Measurements from ENCODE around the gene OR2J3.
"Not testable (repeated sequence)": the region's sequence is repeated elsewhere in the genome, so short reads cannot be mapped to it uniquely, and the experiment has no call there.

OR2J3 gene

GRCh38 chr6:29107758-29108157 is at the start of gene OR2J3:
Gene OR2J3, plus strand, starts transcription at chr6:29108058. Its CDS starts 3,833 bp downstream, at chr6:29111891.
- no peak for DNase-seq (ENCODE audit: low spot score)

- peak; percentile 82 for DNase-seq (ENCODE audit: low spot score)
These were observed 35.8 kb upstream of the OR2J3 start for GRCh38 chr6:29071831-29072723.

GRCh38 chr6:29079203-29079602 is 28.7 kb upstream of the OR2J3 start:
- DNase-seq (ENCODE audit: low spot score), result no peak

- no peak for DNase-seq (ENCODE audit: low spot score)
These were observed 26.5 kb upstream of the OR2J3 start for GRCh38 chr6:29081312-29081711.

- DNase-seq (ENCODE audit: low spot score), result no peak
These were observed 25.4 kb upstream of the OR2J3 start for GRCh38 chr6:29082457-29082856.

GRCh38 chr6:29087213-29087612 is 20.6 kb upstream of the OR2J3 start, which contains the start of gene OR2B3:
Gene OR2B3, minus strand, starts transcription at chr6:29087313. Its CDS starts 65 bp downstream, at chr6:29087248.
- DNase-seq (ENCODE audit: low spot score), result no peak

GRCh38 chr6:29092957-29093356 is 14.9 kb upstream of the OR2J3 start:
- no peak for DNase-seq (ENCODE audit: low spot score)

GRCh38 chr6:29097803-29098202 is 10.1 kb upstream of the OR2J3 start:
- DNase-seq (ENCODE audit: low spot score), result no peak

- DNase-seq (ENCODE audit: low spot score), result no peak
These were observed 8.7 kb upstream of the OR2J3 start, which contains the start of gene OR2J1 for GRCh38 chr6:29099190-29099589. Gene OR2J1, plus strand, starts transcription at chr6:29099490. Its CDS starts 1,453 bp downstream, at chr6:29100943.

- DNase-seq (ENCODE audit: low spot score), result no peak
These were observed 4.3 kb downstream of the OR2J3 start for GRCh38 chr6:29112135-29112534.

- DNase-seq (ENCODE audit: low spot score), result not testable (repeated sequence)
These were observed 7.1 kb downstream of the OR2J3 start for GRCh38 chr6:29114964-29115363.

GRCh38 chr6:29129326-29130012 is 21.6 kb downstream of the OR2J3 start:
- DNase-seq (ENCODE audit: low spot score), result no peak

- DNase-seq (ENCODE audit: low spot score), result no peak
These were observed 22.8 kb downstream of the OR2J3 start for GRCh38 chr6:29130644-29131043.

GRCh38 chr6:29131691-29132090 is 23.8 kb downstream of the OR2J3 start:
- no peak for DNase-seq (ENCODE audit: low spot score)

GRCh38 chr6:29137724-29138123 is 29.9 kb downstream of the OR2J3 start:
- DNase-seq (ENCODE audit: low spot score), result no peak

- DNase-seq (ENCODE audit: low spot score), result no peak
These were observed 33.7 kb downstream of the OR2J3 start for GRCh38 chr6:29141606-29142005.

GRCh38 chr6:29142309-29142708 is 34.5 kb downstream of the OR2J3 start:
- no peak for DNase-seq (ENCODE audit: low spot score)

GRCh38 chr6:29146179-29146578 is 38.3 kb downstream of the OR2J3 start:
- DNase-seq (ENCODE audit: low spot score), result no peak

- DNase-seq (ENCODE audit: low spot score), result no peak
These were observed 39.2 kb downstream of the OR2J3 start for GRCh38 chr6:29147074-29147473.

- DNase-seq (ENCODE audit: low spot score), result not testable (repeated sequence)
These were observed 41.6 kb downstream of the OR2J3 start for GRCh38 chr6:29149444-29149843.

- no peak for DNase-seq (ENCODE audit: low spot score)
These were observed 45.2 kb downstream of the OR2J3 start for GRCh38 chr6:29153083-29153482.

GRCh38 chr6:29155182-29155581 is 47.3 kb downstream of the OR2J3 start:
- not testable (repeated sequence) for DNase-seq (ENCODE audit: low spot score)

- not testable (repeated sequence) for DNase-seq (ENCODE audit: low spot score)
These were observed 52.1 kb downstream of the OR2J3 start for GRCh38 chr6:29159922-29160321.

All from iPS-NIHi11 (cell line).